Measurements from ENCODE around the gene KCTD10.
"Not testable (repeated sequence)": the region's sequence is repeated elsewhere in the genome, so short reads cannot be mapped to it uniquely, and the experiment has no call there.

The KCTD10 gene

GRCh38 chr12:109448272-109448671 lies 28.8 kb downstream of the KCTD10 start:
- DNase-seq (ENCODE audit: low read depth) = no peak

- no peak for DNase-seq (ENCODE audit: low read depth)
Observed at GRCh38 chr12:109447482-109447881, 29.6 kb downstream of the KCTD10 start.

- DNase-seq (ENCODE audit: low read depth) = no peak
Observed at GRCh38 chr12:109446869-109447268, 30.2 kb downstream of the KCTD10 start.

- no peak for DNase-seq (ENCODE audit: low read depth)
Observed at GRCh38 chr12:109445191-109445609, 31.9 kb downstream of the KCTD10 start.

- DNase-seq (ENCODE audit: low read depth) = no peak
Observed at GRCh38 chr12:109444259-109444658, 32.8 kb downstream of the KCTD10 start.

- no peak for DNase-seq (ENCODE audit: low read depth)
Observed at GRCh38 chr12:109443794-109444193, 33.3 kb downstream of the KCTD10 start.

- DNase-seq (ENCODE audit: low read depth) = no peak
Observed at GRCh38 chr12:109440851-109441490, 36.1 kb downstream of the KCTD10 start.

GRCh38 chr12:109439951-109440350 lies 37.1 kb downstream of the KCTD10 start:
- not testable (repeated sequence) for DNase-seq (ENCODE audit: low read depth)

GRCh38 chr12:109439181-109439580 lies 37.9 kb downstream of the KCTD10 start:
- no peak for DNase-seq (ENCODE audit: low read depth)

GRCh38 chr12:109436188-109436560 lies 40.9 kb downstream of the KCTD10 start:
- DNase-seq (ENCODE audit: low read depth) = no peak

- no peak for DNase-seq (ENCODE audit: low read depth)
Observed at GRCh38 chr12:109435428-109436187, 41.5 kb downstream of the KCTD10 start.

- no peak for DNase-seq (ENCODE audit: low read depth)
Observed at GRCh38 chr12:109434582-109434981, 42.5 kb downstream of the KCTD10 start.

GRCh38 chr12:109433618-109434017 lies 43.5 kb downstream of the KCTD10 start:
- no peak for DNase-seq (ENCODE audit: low read depth)

GRCh38 chr12:109432842-109433304 lies 44.2 kb downstream of the KCTD10 start:
- DNase-seq (ENCODE audit: low read depth) = peak; percentile 52

GRCh38 chr12:109432431-109432830 lies 44.7 kb downstream of the KCTD10 start:
- no peak for DNase-seq (ENCODE audit: low read depth)

- no peak for DNase-seq (ENCODE audit: low read depth)
Observed at GRCh38 chr12:109430244-109430643, 46.9 kb downstream of the KCTD10 start.

- DNase-seq (ENCODE audit: low read depth) = not testable (repeated sequence)
Observed at GRCh38 chr12:109428804-109429203, 48.3 kb downstream of the KCTD10 start.

GRCh38 chr12:109428037-109428629 lies 49.0 kb downstream of the KCTD10 start:
- peak; percentile 43 for DNase-seq (ENCODE audit: low read depth)

- DNase-seq (ENCODE audit: low read depth) = no peak
Observed at GRCh38 chr12:109423392-109423791, 53.7 kb downstream of the KCTD10 start.

GRCh38 chr12:109422251-109422650 lies 54.8 kb downstream of the KCTD10 start:
- DNase-seq (ENCODE audit: low read depth) = no peak

- DNase-seq (ENCODE audit: low read depth) = no peak
Observed at GRCh38 chr12:109421355-109422087, 55.6 kb downstream of the KCTD10 start.

- no peak for DNase-seq (ENCODE audit: low read depth)
Observed at GRCh38 chr12:109418848-109419480, 58.1 kb downstream of the KCTD10 start.
